Subcutaneous adipose tissue (tissue), 4 donors: ENCODE measurements around the gene ZNF532. TPM values are rescaled to one million over a fixed set of nuclear protein-coding genes. Genes with fewer than 3 reads are reported as not detected.

ENCODE experiments used
- CTCF ChIP-seq: fragments of 450-650 bp; IDR thresholded peaks from one replicate; pipeline ENCODE4 v1.5.1; 2016; ENCODE audit warnings: low read depth, mild to moderate bottlenecking, control low read depth, antibody characterized with exemption, moderate library complexity
- total RNA-seq, 4 donors: library from RNA; depleted of rRNA; stranded (reverse); fragments of >200 nt; gene quantifications; one replicate each; pipeline ENCODE4 v1.1.0, GENCODE V29; 2016

ZNF532 gene
- total RNA-seq, 4 donors from 2014 or later: 37.2 to 66.1 (median 47.6) TPM

GRCh38 chr18:58881477-58881876 is 16.8 kb downstream of the ZNF532 start:
- no peak for TF ChIP-seq CTCF

GRCh38 chr18:58882044-58882443 is 17.4 kb downstream of the ZNF532 start:
- TF ChIP-seq CTCF: no peak

- no peak for TF ChIP-seq CTCF
Measured at GRCh38 chr18:58882686-58883085, 18.0 kb downstream of the ZNF532 start.

- no peak for TF ChIP-seq CTCF
Measured at GRCh38 chr18:58884680-58885079, 20.0 kb downstream of the ZNF532 start.

- TF ChIP-seq CTCF: no peak
Measured at GRCh38 chr18:58886431-58886830, 21.8 kb downstream of the ZNF532 start.

GRCh38 chr18:58886864-58887612 is 22.4 kb downstream of the ZNF532 start:
- no peak for TF ChIP-seq CTCF

- TF ChIP-seq CTCF: no peak
Measured at GRCh38 chr18:58887613-58887963, 22.9 kb downstream of the ZNF532 start.
